Karpas-422 (cell line): ENCODE data around the gene ADAM33. TPM values are rescaled to one million over a fixed set of nuclear protein-coding genes. Genes with fewer than 3 reads are reported as not detected.
A peak's percentile ranks its signal among the peaks of the same experiment; 100 is the strongest.

ENCODE experiments used
- DNase-seq: peaks from one replicate; pipeline ENCODE4 v3.0.0-alpha.2; 2015
- H2AFZ ChIP-seq: fragments of 200-600 bp; sonication (generic); 2 replicates; pipeline ENCODE4 v1.6.1; 2014; ENCODE audit warnings: antibody characterized with exemption, low read length, mixed read lengths
- H3K27ac ChIP-seq: fragments of 200-600 bp; sonication (generic); 2 replicates; pipeline ENCODE4 v1.5.1; 2014; ENCODE audit warnings: mild to moderate bottlenecking, low read length, moderate library complexity
- H3K27me3 ChIP-seq: fragments of 200-600 bp; sonication (generic); 2 replicates; pipeline ENCODE4 v1.6.1; 2014; ENCODE audit warnings: low read length, mixed read lengths
- H3K36me3 ChIP-seq: fragments of 200-600 bp; sonication (generic); 2 replicates; pipeline ENCODE4 v1.6.1; 2014; ENCODE audit warnings: low read length, mixed read lengths; ENCODE audit not compliant: insufficient read depth
- H3K4me1 ChIP-seq: fragments of 200-600 bp; sonication (generic); 2 replicates; pipeline ENCODE4 v1.6.1; 2014; ENCODE audit warnings: mild to moderate bottlenecking, low read length, mixed read lengths
- H3K4me2 ChIP-seq: fragments of 200-600 bp; sonication (generic); 2 replicates; pipeline ENCODE4 v1.6.1; 2014; ENCODE audit warnings: low read length, low read depth, mild to moderate bottlenecking; ENCODE audit not compliant: poor library complexity, severe bottlenecking
- H3K4me3 ChIP-seq: fragments of 200-600 bp; sonication (generic); 2 replicates; pipeline ENCODE4 v1.5.1; 2014; ENCODE audit warnings: mild to moderate bottlenecking, antibody characterized with exemption, low read length, mixed read lengths
- H3K79me2 ChIP-seq: fragments of 200-600 bp; sonication (generic); 2 replicates; pipeline ENCODE4 v1.6.1; 2014; ENCODE audit warnings: mild to moderate bottlenecking, low read length, mixed read lengths
- H3K9ac ChIP-seq: fragments of 200-600 bp; sonication (generic); 2 replicates; pipeline ENCODE4 v1.6.0; 2014; ENCODE audit warnings: low read length
- H3K9me2 ChIP-seq: fragments of 200-600 bp; sonication (generic), shearing (Covaris generic); replicated peaks from 2 replicates; pipeline ENCODE4 v1.6.0; 2014; ENCODE audit warnings: mild to moderate bottlenecking, low read length, moderate library complexity; ENCODE audit not compliant: insufficient read depth
- H3K9me3 ChIP-seq: fragments of 300-700, 200-600 bp; sonication (generic); 2 replicates; pipeline ENCODE4 v1.6.1; 2014; ENCODE audit warnings: low read length, mixed read lengths
- H4K20me1 ChIP-seq: fragments of 200-600 bp; sonication (generic); 2 replicates; pipeline ENCODE4 v1.6.1; 2014; ENCODE audit warnings: mild to moderate bottlenecking, antibody characterized with exemption, low read length, low read depth; ENCODE audit not compliant: insufficient read depth
- total RNA-seq: library from RNA; depleted of rRNA; stranded (reverse); fragments of >200 nt; shearing (Covaris generic); gene quantifications from 2 replicates; pipeline ENCODE4 v1.2.3, GENCODE V29; 2014; ENCODE audit warnings: low replicate concordance

Gene ADAM33
- total RNA-seq, 1 experiment from 2014 or later, result not detected

DNA sequence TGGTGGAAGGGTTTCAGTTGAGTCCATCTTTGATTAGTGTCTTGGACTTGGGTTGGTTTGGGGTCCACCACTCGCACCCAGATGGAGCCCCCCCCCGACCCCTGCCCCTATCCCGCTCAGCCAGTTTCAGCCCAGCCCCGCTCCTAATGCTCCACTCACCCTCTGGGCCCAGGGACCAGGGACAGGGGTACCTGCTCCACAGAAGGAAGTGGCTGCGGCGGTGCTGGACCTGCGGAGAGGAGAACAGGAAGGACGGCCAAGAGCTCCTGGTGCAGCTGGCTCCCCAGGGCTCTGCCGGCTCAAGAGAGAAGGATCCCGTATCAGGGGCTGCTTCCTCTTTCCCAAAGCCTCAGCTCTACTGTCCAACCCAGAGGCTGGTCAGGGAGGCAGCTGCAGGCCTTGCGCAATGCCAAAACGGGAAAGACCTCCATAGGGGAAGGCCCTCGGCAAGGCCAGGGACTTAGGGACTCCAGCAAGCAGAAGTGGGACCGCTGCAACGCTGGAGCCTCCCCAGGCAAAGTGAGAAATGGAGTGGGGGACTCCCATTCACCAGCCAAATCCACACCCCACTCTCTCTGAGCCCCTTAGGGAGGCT, 30.6 kb upstream of the ADAM33 start, which contains the start of gene SIGLEC1:
Gene SIGLEC1 (minus strand): TSS at position 322 of the 595 bp plus-strand sequence. CDS start 5,472 bp downstream, outside the sequence.
- Histone ChIP-seq H3K4me1 (no peaks in the 10 kb centered on the region), H3K4me2 (no peak within 1 kb of the TSS), H3K9me2 (no peaks in the 10 kb centered on the region), H3K79me2 (no peaks in the 10 kb centered on the region), H2AFZ (no peak within 1 kb of the TSS), H3K9me3 (no peaks in the 10 kb centered on the region), H4K20me1 (no peaks in the 10 kb centered on the region), H3K4me3 (no peak within 1 kb of the TSS), H3K36me3 (no peaks in the 10 kb centered on the region), H3K9ac (no peak within 1 kb of the TSS), H3K27me3 (no peaks in the 10 kb centered on the region), H3K27ac (no peak within 1 kb of the TSS)
- DNase-seq, result no peak

DNA sequence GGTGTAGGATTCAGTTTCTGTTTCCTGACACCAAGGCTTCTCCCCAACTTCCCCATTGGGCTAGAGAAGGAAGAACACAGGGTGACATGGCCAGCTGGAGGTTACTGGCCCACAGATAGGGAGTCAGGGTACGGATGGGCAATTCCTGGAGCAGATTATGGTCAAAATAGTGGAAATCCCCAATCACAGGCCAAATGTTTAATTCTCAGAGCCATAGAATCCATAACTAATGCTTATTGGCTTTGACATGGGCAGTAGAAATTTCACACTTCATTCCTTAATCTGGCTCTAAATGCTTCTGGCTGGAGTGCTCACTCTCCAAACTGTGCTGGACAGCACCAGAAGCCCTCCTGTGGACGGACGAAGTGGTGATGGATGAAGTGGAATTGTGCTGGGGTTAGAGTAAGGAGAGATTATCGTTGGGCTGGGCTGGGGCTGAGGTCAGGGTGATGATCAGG, 29.7 kb upstream of the ADAM33 start:
- H3K9ac ChIP-seq, result no peak overlapping the region
- H3K9me2 ChIP-seq, result no peaks in the 10 kb centered on the region
- H3K9me3 ChIP-seq, result no peaks in the 10 kb centered on the region
- no peaks in the 10 kb centered on the region for H3K36me3 ChIP-seq
- H2AFZ ChIP-seq, result no peak overlapping the region
- no peaks in the 10 kb centered on the region for H3K79me2 ChIP-seq
- H3K27me3 ChIP-seq, result no peaks in the 10 kb centered on the region
- no peaks in the 10 kb centered on the region for H4K20me1 ChIP-seq
- no peak overlapping the region for H3K27ac ChIP-seq
- H3K4me3 ChIP-seq, result no peak overlapping the region
- no peak for DNase-seq
- no peaks in the 10 kb centered on the region for H3K4me1 ChIP-seq
- H3K4me2 ChIP-seq, result no peak overlapping the region

DNA sequence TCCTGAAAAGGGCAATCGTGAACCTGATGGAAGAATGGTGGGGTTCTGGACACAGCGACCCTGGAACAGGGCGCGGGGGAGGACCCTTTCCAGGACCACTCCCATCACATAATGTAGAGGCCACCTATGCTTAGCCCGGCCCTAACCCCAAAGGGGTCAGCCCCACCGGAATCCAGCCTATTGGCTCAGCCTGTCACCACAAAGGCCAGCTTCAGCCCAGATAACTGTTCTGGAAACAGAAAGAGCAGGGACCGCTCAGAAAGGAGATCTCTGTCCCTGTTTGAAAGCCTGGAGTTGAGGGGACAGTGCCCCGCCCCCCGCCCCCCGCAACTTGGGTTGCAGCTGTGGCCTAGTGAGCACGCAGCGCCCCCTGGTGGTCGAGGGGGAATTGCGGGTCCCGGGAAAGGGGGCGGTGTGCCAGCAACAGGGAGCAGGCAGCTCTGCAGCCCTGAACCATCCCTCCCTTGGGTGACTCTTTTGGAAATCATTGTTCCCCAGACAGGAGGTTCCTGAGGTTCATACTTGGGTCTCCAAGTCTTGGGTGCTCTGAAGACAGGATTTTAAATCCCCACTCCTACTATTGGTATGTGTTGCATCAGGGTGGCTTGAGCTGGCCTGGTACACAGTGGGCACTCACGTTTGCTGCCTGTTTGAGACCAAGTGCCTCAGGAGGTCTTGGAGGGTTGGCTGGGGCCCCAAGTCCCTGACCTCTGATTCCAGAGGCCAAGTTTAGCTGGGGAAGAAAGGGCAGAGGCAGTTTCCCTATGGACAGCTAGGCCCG, 29.1 kb upstream of the ADAM33 start:
- Histone ChIP-seq H3K9ac (no peak overlapping the region), H3K36me3 (no peaks in the 10 kb centered on the region), H2AFZ (no peak overlapping the region), H3K4me2 (no peak overlapping the region), H3K79me2 (no peaks in the 10 kb centered on the region), H3K4me3 (no peak overlapping the region), H3K27me3 (no peaks in the 10 kb centered on the region), H3K9me2 (no peaks in the 10 kb centered on the region), H3K27ac (no peak overlapping the region), H4K20me1 (no peaks in the 10 kb centered on the region), H3K9me3 (no peaks in the 10 kb centered on the region), H3K4me1 (no peaks in the 10 kb centered on the region)
- DNase-seq, result peak; percentile 88

DNA sequence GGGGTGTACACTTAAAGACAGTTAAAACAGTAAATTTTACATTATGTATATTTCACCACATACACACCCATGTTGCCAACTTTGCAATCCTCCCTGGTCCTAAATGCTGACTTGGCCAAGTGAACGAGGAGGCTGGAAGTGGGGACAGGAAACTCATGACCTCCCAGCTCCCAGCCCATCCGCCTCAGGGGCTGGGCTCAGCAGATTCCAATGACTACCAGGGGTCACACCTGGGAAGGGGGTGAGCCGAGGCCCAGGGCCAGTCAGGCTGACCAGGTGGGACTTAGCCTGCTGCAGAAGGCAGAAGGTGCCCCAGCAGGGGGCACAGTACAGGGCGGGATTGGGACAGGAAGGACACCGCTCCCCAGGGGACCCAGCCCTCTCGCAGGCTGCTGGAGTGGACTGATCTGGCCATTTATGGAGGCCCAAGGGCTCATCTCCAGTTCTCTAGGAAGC, 28.2 kb upstream of the ADAM33 start:
- Histone ChIP-seq H2AFZ (no peak overlapping the region), H3K9ac (no peak overlapping the region), H3K27ac (no peak overlapping the region), H3K4me3 (no peak overlapping the region), H4K20me1 (no peaks in the 10 kb centered on the region; the same call in 1 of the 2 replicates), H3K36me3 (no peaks in the 10 kb centered on the region), H3K4me2 (no peak overlapping the region), H3K27me3 (no peaks in the 10 kb centered on the region), H3K4me1 (no peaks in the 10 kb centered on the region), H3K9me3 (no peaks in the 10 kb centered on the region), H3K79me2 (no peaks in the 10 kb centered on the region), H3K9me2 (no peaks in the 10 kb centered on the region)
- DNase-seq, result no peak

DNA sequence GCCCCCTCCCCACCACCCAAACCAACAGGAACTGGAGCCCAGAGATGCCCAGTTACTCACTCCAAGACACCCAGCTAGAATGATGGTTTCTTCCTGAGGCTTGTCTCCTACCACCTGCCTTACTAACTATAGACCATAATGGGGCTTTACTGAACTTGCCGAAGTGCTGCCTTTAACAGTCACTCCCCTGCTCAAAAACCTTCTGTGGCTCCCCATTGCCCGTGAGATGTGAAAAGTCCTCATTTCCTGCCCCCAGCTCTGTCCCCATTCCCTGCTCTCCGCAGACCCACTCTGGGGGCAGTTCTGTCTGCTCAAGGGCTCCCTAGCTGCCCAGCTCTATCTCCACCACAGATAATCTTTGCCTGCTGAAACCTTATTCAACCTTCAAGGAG, 25.7 kb upstream of the ADAM33 start:
- H3K9ac ChIP-seq, result no peak overlapping the region
- no peaks in the 10 kb centered on the region for H3K9me3 ChIP-seq
- H4K20me1 ChIP-seq, result no peaks in the 10 kb centered on the region; the same call in 1 of the 2 replicates
- H3K4me3 ChIP-seq, result no peak overlapping the region
- H3K9me2 ChIP-seq, result no peaks in the 10 kb centered on the region
- H3K4me1 ChIP-seq, result no peaks in the 10 kb centered on the region
- no peak for DNase-seq
- no peaks in the 10 kb centered on the region for H3K79me2 ChIP-seq
- no peak overlapping the region for H3K27ac ChIP-seq
- no peaks in the 10 kb centered on the region for H3K27me3 ChIP-seq
- H3K36me3 ChIP-seq, result no peaks in the 10 kb centered on the region
- no peak overlapping the region for H2AFZ ChIP-seq
- H3K4me2 ChIP-seq, result no peak overlapping the region

DNA sequence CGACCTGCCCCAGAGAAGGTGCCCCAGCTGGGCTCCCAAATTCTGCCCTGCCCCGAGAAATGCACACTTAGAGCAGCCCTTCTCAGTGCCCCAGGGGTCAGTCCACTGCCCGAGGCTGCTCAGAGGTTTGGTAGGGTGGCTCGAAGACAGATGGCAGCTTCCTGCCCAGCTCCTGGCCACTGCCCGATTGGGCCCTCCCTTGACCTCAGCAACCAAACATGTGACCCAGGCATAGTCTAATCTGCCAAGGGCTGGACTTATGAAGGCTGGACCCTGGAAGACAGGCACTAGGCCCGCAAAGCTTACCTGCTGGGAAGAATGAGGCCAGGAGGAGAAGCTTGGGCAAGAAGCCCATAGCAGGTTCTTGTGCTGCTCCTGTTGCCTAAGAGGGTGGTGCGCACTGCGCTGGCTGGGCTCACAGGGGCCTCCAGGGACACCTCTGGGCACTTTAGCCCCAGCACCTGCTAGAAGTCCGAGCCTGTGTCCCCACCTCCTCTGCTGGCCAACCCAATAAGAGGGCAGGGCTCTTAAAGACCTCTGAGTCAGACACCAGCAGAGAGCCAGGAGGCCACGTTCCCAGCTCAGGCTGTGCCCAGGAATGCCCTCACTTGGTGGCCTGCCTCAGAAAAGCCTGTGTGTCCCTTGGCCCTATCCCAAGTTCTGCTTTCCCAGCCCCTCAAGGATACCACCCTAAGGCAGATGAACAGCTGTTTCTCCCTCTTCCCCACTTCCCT, 25.1 kb upstream of the ADAM33 start:
- DNase-seq, result no peak
- Histone ChIP-seq H3K27ac (no peak overlapping the region), H3K79me2 (no peaks in the 10 kb centered on the region)

DNA sequence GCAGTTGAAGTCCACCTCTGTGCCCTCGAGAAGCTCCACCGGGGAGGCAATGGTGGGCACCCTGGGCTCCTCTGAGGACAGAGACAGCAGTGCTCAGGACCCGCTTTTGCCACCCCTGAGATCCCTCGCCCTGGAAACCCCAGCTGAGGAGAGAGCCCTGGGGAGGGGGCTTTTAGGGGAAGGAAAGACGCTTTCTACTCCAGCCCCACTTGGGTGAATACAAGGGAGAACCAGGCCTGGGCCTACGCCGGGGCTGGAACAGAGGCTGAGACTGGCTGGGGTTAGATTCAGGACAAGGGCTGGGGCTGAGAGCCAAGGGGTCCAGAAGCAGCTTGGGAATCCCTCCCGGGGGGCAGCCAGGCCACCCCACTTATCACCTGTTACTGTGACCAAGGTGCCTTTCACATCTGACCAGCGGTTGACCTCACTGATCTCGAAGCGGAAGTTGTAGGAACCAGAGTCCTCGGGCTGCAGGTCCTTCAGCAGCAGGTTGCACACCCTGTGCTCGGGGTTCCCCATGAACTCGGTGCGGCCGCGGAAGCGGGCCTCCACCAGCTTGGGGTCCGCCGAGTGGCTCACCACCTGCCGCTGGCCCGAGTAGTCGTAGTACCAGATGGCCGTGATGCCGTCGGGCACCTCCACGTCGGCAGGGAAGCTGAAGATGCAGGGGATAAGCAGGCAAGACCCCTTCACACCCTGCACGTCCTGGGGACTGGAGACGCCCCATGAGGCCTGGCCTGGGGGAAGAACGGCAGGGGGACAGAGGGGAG, 24.3 kb upstream of the ADAM33 start:
- Histone ChIP-seq H3K4me2 (no peak overlapping the region), H3K27me3 (no peaks in the 10 kb centered on the region)

More for the DNA sequence above, 25.1 kb upstream of the ADAM33 start:
- H4K20me1 ChIP-seq, result no peaks in the 10 kb centered on the region; the same call in 1 of the 2 replicates
- no peaks in the 10 kb centered on the region for H3K4me1 ChIP-seq
- H3K4me2 ChIP-seq, result no peak overlapping the region
- H3K27me3 ChIP-seq, result no peaks in the 10 kb centered on the region
- H3K9me3 ChIP-seq, result no peaks in the 10 kb centered on the region
- no peaks in the 10 kb centered on the region for H3K36me3 ChIP-seq
- no peak overlapping the region for H3K9ac ChIP-seq
- H2AFZ ChIP-seq, result no peak overlapping the region
- H3K9me2 ChIP-seq, result no peaks in the 10 kb centered on the region
- H3K4me3 ChIP-seq, result no peak overlapping the region

More for the DNA sequence above, 24.3 kb upstream of the ADAM33 start:
- H4K20me1 ChIP-seq, result no peaks in the 10 kb centered on the region; the same call in 1 of the 2 replicates
- no peak overlapping the region for H3K27ac ChIP-seq
- H3K9me3 ChIP-seq, result no peaks in the 10 kb centered on the region
- no peaks in the 10 kb centered on the region for H3K4me1 ChIP-seq
- no peak overlapping the region for H3K4me3 ChIP-seq
- H2AFZ ChIP-seq, result no peak overlapping the region
- no peaks in the 10 kb centered on the region for H3K9me2 ChIP-seq
- H3K36me3 ChIP-seq, result no peaks in the 10 kb centered on the region
- no peak overlapping the region for H3K9ac ChIP-seq
- no peak for DNase-seq
- H3K79me2 ChIP-seq, result no peaks in the 10 kb centered on the region
